ENCODE data around the gene PACS2. TPM values are rescaled to one million over a fixed set of nuclear protein-coding genes. Genes with fewer than 3 reads are reported as not detected.

Gene PACS2
- total RNA-seq, 1 experiment from 2014 or later = 72.5 TPM

DNA sequence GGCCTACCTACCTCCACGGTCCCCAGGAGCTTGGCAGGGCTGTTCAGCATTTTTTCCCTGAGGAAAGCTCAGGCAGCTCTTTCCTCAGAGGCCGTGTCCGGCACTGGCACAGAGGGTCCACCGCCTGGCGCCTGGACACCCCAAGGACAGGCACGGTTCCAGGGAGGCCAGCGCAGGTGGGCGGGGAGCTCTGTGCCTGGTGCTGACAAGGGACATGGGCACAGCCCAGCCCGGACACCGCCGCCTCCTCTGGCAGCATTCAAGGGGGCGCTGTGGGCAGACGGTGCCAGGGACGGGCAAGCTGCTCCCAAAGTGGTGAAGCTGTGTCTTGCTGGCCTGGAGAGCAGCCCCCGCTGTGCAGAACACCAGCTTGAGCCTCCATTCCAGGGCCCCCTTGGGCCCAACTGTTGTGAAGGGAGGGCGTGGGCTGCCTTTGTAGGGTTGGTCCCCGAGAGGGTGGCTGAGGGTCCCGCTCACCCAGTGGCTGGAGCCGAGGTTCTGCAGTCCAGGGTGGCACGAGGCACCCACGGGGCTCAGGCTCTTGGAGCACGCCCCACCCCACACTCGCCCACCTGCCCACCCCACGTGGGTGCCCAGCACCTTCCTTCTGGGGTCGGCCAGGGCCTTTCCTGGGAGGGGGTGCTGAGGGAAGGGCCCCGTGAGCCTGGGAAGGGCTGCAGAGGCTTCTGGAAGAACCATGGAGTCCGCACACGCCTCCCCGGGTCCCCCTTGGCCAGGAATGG, 54.5 kb downstream of the PACS2 start:
- no peak overlapping the region for H2BK15ac ChIP-seq (ENCODE audit: low read depth, low read length)
- no peaks in the 10 kb centered on the region for H3K9me3 ChIP-seq (ENCODE audit: control insufficient read depth, low read depth, low read length)
- H3K27me3 ChIP-seq (ENCODE audit: insufficient read depth, low read length) = no peaks in the 10 kb centered on the region
- no peak overlapping the region for H2BK20ac ChIP-seq (ENCODE audit: low read depth, low read length, poor library complexity, severe bottlenecking)
- H2AK5ac ChIP-seq (ENCODE audit: insufficient read length, low read length) = no peak overlapping the region
- Mint-ChIP-seq H3K9me3 (peaks cover 8 to 9% of the 10 kb centered on the region in 2 experiments; a peak in 4 of 5 replicates), H3K27ac (no peak overlapping the region), H3K4me1 (no peaks in the 10 kb centered on the region), H3K4me3 (no peak overlapping the region), H3K36me3 (ENCODE audit: insufficient read depth in 1 of 3, low read depth in 3 of 3) (peaks cover 9 to 33% (median 30%) of the 10 kb centered on the region in 3 experiments), H3K27me3 (ENCODE audit: low read depth) (peaks cover 3% of the 10 kb centered on the region)
- H2BK12ac ChIP-seq (ENCODE audit: insufficient read length, low read depth, low read length) = no peak overlapping the region
- no peaks in the 10 kb centered on the region for H4K20me1 ChIP-seq (ENCODE audit: control insufficient read depth, insufficient read depth, insufficient read length)
- no peak overlapping the region for H3K18ac ChIP-seq (ENCODE audit: insufficient read length, low read depth, low read length)
- no peak overlapping the region for H4K91ac ChIP-seq (ENCODE audit: insufficient read length, low read depth, low read length)
- H4K8ac ChIP-seq (replicated peaks; ENCODE audit: insufficient read length, low read depth, low read length) = no peak overlapping the region
- H2AFZ ChIP-seq (ENCODE audit: low read length) = no peak overlapping the region
- H3K4me1 ChIP-seq (ENCODE audit: insufficient read depth, low read length) = no peaks in the 10 kb centered on the region
- TF ChIP-seq, protein P1, sequence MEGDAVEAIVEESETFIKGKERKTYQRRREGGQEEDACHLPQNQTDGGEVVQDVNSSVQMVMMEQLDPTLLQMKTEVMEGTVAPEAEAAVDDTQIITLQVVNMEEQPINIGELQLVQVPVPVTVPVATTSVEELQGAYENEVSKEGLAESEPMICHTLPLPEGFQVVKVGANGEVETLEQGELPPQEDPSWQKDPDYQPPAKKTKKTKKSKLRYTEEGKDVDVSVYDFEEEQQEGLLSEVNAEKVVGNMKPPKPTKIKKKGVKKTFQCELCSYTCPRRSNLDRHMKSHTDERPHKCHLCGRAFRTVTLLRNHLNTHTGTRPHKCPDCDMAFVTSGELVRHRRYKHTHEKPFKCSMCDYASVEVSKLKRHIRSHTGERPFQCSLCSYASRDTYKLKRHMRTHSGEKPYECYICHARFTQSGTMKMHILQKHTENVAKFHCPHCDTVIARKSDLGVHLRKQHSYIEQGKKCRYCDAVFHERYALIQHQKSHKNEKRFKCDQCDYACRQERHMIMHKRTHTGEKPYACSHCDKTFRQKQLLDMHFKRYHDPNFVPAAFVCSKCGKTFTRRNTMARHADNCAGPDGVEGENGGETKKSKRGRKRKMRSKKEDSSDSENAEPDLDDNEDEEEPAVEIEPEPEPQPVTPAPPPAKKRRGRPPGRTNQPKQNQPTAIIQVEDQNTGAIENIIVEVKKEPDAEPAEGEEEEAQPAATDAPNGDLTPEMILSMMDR (conservative IDR thresholded peaks at IDR 0.05) = no peak
- no peak overlapping the region for H3K14ac ChIP-seq (ENCODE audit: insufficient read depth, low read length)
- H3K9ac ChIP-seq (ENCODE audit: extremely low read depth, insufficient read length, low read length) = no peak overlapping the region
- H3K4ac ChIP-seq (ENCODE audit: low read depth, low read length) = no peak overlapping the region
- H3K79me2 ChIP-seq (ENCODE audit: insufficient read depth, low read length) = no peaks in the 10 kb centered on the region
- no CpG with 5 or more reads among the region's 29 CpGs for WGBS (ENCODE audit: extremely low coverage, insufficient read length, low lambda C conversion rate)
- H3T11ph ChIP-seq (ENCODE audit: low read length) = no peak overlapping the region
- no peak overlapping the region for H2BK5ac ChIP-seq (ENCODE audit: insufficient read length, low read length)
- H3K79me1 ChIP-seq (ENCODE audit: insufficient read depth, low read depth, low read length, poor library complexity, severe bottlenecking) = no peaks in the 10 kb centered on the region
- H3K23ac ChIP-seq (ENCODE audit: insufficient read length, low read depth, low read length) = no peak overlapping the region
- H3K4me2 ChIP-seq (ENCODE audit: insufficient read depth, insufficient read length, low read length) = no peak overlapping the region
- H3K56ac ChIP-seq (ENCODE audit: insufficient read length, low read depth, low read length) = no peak overlapping the region
- no peak overlapping the region for H4K5ac ChIP-seq (ENCODE audit: insufficient read length, low read depth, low read length)
- no peak overlapping the region for H2BK120ac ChIP-seq (ENCODE audit: low read depth, low read length, poor library complexity, severe bottlenecking)
- DNase-seq = no peak
- no peak overlapping the region for H3K27ac ChIP-seq (ENCODE audit: insufficient read length, low read depth, low read length)
- no peaks in the 10 kb centered on the region for H3K23me2 ChIP-seq (ENCODE audit: insufficient read length, low read depth, low read length, poor library complexity, severe bottlenecking)
